Heart right ventricle (tissue), 16 donors: Measurements from ENCODE around the gene HAPLN1. TPM values are rescaled to one million over a fixed set of nuclear protein-coding genes. Genes with fewer than 3 reads are reported as not detected.

Source experiments
- ATAC-seq, 8 donors: fragments of 200-7000 bp; cut with Tn5 transposase; one replicate each; pipeline ENCODE4 v1.9.1; 2020; ENCODE audit warnings: mild to moderate bottlenecking in 8 of 8, moderate library complexity in 8 of 8, moderate number of reproducible peaks in 1 of 8
- DNase-seq, 2 donors: peaks; one replicate each; pipeline ENCODE4 v3.0.0-alpha.2; 2020
- H3K27ac ChIP-seq, 10 donors: fragments of 200-600 bp; sonication (generic) in 2 of 10; one replicate each; pipeline versions ENCODE4 v1.5.0 to v1.8.0; 2020 to 2022; ENCODE audit warnings: mild to moderate bottlenecking in 3 of 10
- H3K27me3 ChIP-seq, 7 donors: fragments of 200-600 bp; one replicate each; pipeline ENCODE4 v1.8.0; 2021 to 2022; ENCODE audit warnings: mild to moderate bottlenecking in 2 of 7
- H3K36me3 ChIP-seq, 9 donors: fragments of 200-600 bp; sonication (generic) in 1 of 9; one replicate each; pipeline versions ENCODE4 v1.5.0 to v1.8.0; 2020 to 2022; ENCODE audit warnings: mild to moderate bottlenecking in 2 of 9
- H3K4me1 ChIP-seq, 9 donors: fragments of 200-600 bp; sonication (generic) in 1 of 9; one replicate each; pipeline versions ENCODE4 v1.5.0 to v1.8.0; 2020 to 2022; ENCODE audit warnings: mild to moderate bottlenecking in 4 of 9
- H3K4me3 ChIP-seq, 10 donors: fragments of 200-600 bp; sonication (generic) in 2 of 10; one replicate each; pipeline versions ENCODE4 v1.5.0 to v1.8.0; 2020 to 2022; ENCODE audit warnings: mild to moderate bottlenecking in 7 of 10, moderate library complexity in 2 of 10
- H3K9me3 ChIP-seq, 11 donors: fragments of 200-600 bp in 10 of 11; sonication (generic) in 2 of 11; one replicate each; pipeline versions ENCODE4 v1.5.0 to v1.8.0; 2013 to 2022; ENCODE audit warnings: mild to moderate bottlenecking in 2 of 11, control low read depth in 1 of 11, moderate library complexity in 1 of 11
- WGBS, 2 donors: extraction: QIAGEN DNeasy Blood & Tissue Kit; methylation state at CpG; one replicate each; pipeline ENCODE4 v1.1.7; 2013; ENCODE audit warnings: inconsistent platforms in 1 of 2; 5-methylcytosine and 5-hydroxymethylcytosine counted together
- intact Hi-C, 10 donors: fragments of 100-400 bp; cut with DNase I; formaldehyde crosslinking; loops; one replicate each; pipeline versions ENCODE4 v1.11.1 to v1.14.2; 2022
- polyA plus RNA-seq, 2 donors: library from polyadenylated mRNA; stranded (reverse); fragments of 200-250 nt; gene quantifications; one replicate each; pipeline ENCODE4 v1.2.3, GENCODE V29; 2013
- total RNA-seq, 10 donors: library from RNA; stranded (reverse); fragmentation: NEBNext Ultra II Directional in 3 of 10; extraction: Animal tissue kit (Norgen Biotek cat#: 25700) in 3 of 10; gene quantifications; one replicate each; pipeline versions ENCODE4 v1.2.1 to v1.2.4, GENCODE V29; 2021 to 2023
- TF ChIP-seq, protein P1 (sequence below), 9 donors: fragments of 200-600 bp; sonication (generic) in 2 of 9; IDR thresholded peaks; one replicate each; pipeline versions ENCODE4 v1.5.0 to v1.8.0; 2021 to 2022; ENCODE audit warnings: antibody characterized with exemption in 9 of 9, mild to moderate bottlenecking in 5 of 9, moderate library complexity in 1 of 9
- donor health status: Arrhythmogenic right ventricular cardiomyopathy.
- donor health status: ischemic (EF 13 %, LVEDD 7.1; RV severe dilation, severe dysfunction).
- donor health status: healthy with polysubstance abuse.
- donor health status: DM: no; HTN: yes; CAD: no.
- donor health status: DM: no; HTN: no; CAD: no.
- donor health status: ischemic (EF 25% LVEDD 6.9; RV normal size, moderate dysfunction).
- donor health status: ischemic (EF 25% LVEDD 5.7; RV mildly dilated, moderate dysfunction).
- donor health status: healthy.
- donor health status: DM: yes; HTN: yes; CAD: no.
- donor health status: Ischemic cardiomyopathy.
- donor health status: ischemic (EF 35%, LVEDD 5.7; RV mildly dilated, moderate dysfunction).
- donor health status: nonischemic (EF 11% LVEDD 7.7; RV severe dilation, severe dysfunction).
- donor health status: DM: yes; HTN: yes; CAD: no.
- donor health status: PGD.
- donor health status: ischemic (EF 29% LVEDD 5.4; RV normal size, mild dysfunction).
- donor health status: nonischemic (EF 23%, LVEDD 6.1; RV moderate dilation, normal function).

HAPLN1 gene
- total and polyA plus RNA-seq, 12 donors = 0.07 to 4.4 (median 1.0) TPM; not detected in 1

DNA sequence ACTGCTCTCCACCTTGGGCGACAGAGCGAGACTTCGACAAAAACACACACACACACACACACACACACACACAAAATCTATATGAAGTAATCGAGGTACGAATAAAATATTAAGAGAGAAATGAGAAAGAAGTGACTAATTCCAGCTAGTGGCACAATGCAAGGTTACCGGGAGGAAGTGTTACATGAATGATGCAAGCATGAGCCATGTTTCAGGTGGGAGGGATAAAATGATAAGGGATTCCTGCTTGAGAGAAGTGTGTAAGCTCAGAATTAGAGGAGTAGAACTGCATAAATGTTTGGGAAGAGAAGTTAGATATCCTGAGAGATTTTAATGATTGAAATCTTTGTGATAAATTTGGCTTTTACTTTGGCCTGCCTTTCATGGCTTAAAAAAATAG, 18.8 kb downstream of the HAPLN1 start:
- ATAC-seq (no peak), DNase-seq (no peak)
- Histone ChIP-seq H3K4me1 (no peaks in the 10 kb centered on the region), H3K4me3 (no peak overlapping the region), H3K9me3 (peaks cover 0 to 29% (median 0%) of the 10 kb centered on the region in 11 donors), H3K27ac (no peak overlapping the region), H3K36me3 (no peaks in the 10 kb centered on the region), H3K27me3 (no peaks in the 10 kb centered on the region)
- TF ChIP-seq, protein P1, sequence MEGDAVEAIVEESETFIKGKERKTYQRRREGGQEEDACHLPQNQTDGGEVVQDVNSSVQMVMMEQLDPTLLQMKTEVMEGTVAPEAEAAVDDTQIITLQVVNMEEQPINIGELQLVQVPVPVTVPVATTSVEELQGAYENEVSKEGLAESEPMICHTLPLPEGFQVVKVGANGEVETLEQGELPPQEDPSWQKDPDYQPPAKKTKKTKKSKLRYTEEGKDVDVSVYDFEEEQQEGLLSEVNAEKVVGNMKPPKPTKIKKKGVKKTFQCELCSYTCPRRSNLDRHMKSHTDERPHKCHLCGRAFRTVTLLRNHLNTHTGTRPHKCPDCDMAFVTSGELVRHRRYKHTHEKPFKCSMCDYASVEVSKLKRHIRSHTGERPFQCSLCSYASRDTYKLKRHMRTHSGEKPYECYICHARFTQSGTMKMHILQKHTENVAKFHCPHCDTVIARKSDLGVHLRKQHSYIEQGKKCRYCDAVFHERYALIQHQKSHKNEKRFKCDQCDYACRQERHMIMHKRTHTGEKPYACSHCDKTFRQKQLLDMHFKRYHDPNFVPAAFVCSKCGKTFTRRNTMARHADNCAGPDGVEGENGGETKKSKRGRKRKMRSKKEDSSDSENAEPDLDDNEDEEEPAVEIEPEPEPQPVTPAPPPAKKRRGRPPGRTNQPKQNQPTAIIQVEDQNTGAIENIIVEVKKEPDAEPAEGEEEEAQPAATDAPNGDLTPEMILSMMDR (IDR thresholded peaks at IDR 0.05) = no peak
- intact Hi-C loops = no loop called here
- WGBS, 2 donors = 90 to 93% methylated on average over 6 of the region's 6 CpGs

DNA sequence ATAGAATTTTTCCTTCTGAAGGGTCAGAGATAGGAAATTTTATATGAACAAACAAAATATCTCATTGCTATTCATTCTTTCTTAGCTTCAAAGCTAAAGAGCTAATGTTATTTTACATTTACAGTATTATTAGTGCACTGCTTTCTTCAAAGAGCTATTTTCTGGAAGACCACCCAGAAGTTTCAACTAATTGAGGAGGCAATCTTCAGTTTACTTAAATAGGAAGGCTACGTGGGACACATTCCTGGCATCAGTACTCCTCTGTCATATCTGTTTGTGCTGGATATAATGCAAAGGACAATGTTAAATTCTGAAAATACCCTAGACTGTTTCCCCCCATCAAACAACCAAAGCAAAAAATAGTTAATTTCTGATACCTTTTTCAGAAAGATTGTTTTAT, 30.8 kb downstream of the HAPLN1 start:
- DNase-seq (no peak), ATAC-seq (no peak)
- Histone ChIP-seq H3K27me3 (peaks cover 0 to 4% (median 0%) of the 10 kb centered on the region in 7 donors), H3K27ac (no peak overlapping the region), H3K9me3 (peaks cover 0 to 3% (median 0%) of the 10 kb centered on the region in 11 donors), H3K4me3 (no peak overlapping the region), H3K4me1 (no peaks in the 10 kb centered on the region), H3K36me3 (no peaks in the 10 kb centered on the region)
- intact Hi-C loops = no loop called here
- 59 to 76% methylated on average over 1 of the region's 1 CpG for WGBS, 2 donors
- TF ChIP-seq, protein P1 (IDR thresholded peaks at IDR 0.05) = no peak

DNA sequence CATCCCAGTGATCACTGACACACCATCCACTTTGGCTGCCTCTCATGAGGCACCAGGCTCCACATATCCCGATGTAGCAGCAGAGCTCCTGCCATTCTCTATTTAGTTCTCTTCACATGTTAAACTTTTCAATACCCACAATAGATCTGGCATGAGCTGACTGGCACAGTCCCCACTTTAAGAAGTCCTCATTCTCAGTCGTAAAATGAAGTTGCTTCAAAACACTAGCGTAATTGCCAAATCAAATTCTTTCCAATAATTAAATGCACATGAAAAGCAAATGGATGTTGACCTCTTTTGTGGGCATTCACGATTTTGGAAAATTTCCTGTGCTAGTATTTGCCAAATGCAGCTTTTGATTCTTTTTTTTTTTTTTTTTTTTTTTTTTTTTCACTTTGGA, 32.4 kb downstream of the HAPLN1 start:
- DNase-seq (no peak), ATAC-seq (no peak)
- Histone ChIP-seq H3K4me3 (no peak overlapping the region), H3K36me3 (no peaks in the 10 kb centered on the region), H3K27ac (no peak overlapping the region), H3K27me3 (peaks cover 0 to 4% (median 0%) of the 10 kb centered on the region in 7 donors), H3K9me3 (peaks cover 0 to 3% (median 0%) of the 10 kb centered on the region in 11 donors), H3K4me1 (no peaks in the 10 kb centered on the region)
- TF ChIP-seq, protein P1 (IDR thresholded peaks at IDR 0.05) = no peak
- WGBS, 2 donors = 88 to 92% methylated on average over 4 of the region's 4 CpGs
- intact Hi-C loops = no loop called here

DNA sequence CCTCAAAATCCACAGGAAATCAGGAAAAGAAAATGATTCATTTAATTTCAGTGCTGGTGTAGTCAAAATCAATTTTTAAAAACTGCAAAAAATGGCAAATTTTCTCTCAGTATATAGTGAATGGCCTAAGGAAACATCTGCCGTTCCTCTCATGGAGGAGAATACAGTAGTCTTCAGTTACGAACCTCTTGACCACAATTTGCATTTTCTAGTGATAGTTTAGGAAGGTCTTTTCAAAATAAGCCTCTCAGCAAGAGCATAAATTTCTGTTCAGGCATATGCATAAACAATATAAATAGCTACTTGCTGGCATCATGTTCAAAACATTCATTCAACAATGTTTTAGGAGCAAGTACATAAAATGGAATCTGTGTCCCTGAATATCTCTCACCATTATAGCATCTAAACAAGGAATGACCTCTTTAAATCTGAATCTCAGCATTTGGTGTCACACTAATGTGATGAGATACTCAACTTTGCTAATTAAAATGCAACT, 33.5 kb downstream of the HAPLN1 start:
- TF ChIP-seq, protein P1 (IDR thresholded peaks at IDR 0.05) = no peak
- Histone ChIP-seq H3K9me3 (no peaks in the 10 kb centered on the region), H3K4me3 (no peak overlapping the region), H3K27me3 (peaks cover 0 to 4% (median 0%) of the 10 kb centered on the region in 7 donors), H3K27ac (no peak overlapping the region), H3K36me3 (no peaks in the 10 kb centered on the region), H3K4me1 (no peaks in the 10 kb centered on the region)
- ATAC-seq (no peak), DNase-seq (no peak)
- intact Hi-C loops = no loop called here
- whole genome bisulfite sequencing, 2 donors = 55 to 66% methylated on average over 2 of the region's 2 CpGs
